Heart left ventricle (tissue), 16 donors: ENCODE results near the gene TMEM259. TPM values are rescaled to one million over a fixed set of nuclear protein-coding genes. Genes with fewer than 3 reads are reported as not detected.

Experiments used
- ATAC-seq, 4 donors: fragments of 200-7000 bp; cut with Tn5 transposase; one replicate each; pipeline ENCODE4 v1.9.1; 2020 to 2022; ENCODE audit warnings: moderate library complexity in 4 of 4, mild to moderate bottlenecking in 3 of 4, moderate number of reproducible peaks in 1 of 4
- DNase-seq, 5 donors: peaks; one replicate each; pipeline ENCODE4 v3.0.0-alpha.2; 2020
- H3K27ac ChIP-seq, 12 donors: fragments of 200-600 bp; sonication (generic) in 4 of 12; one replicate each; pipeline versions ENCODE4 v1.5.0 to v1.8.0; 2016 to 2022; ENCODE audit warnings: mild to moderate bottlenecking in 2 of 12
- H3K27me3 ChIP-seq, 9 donors: fragments of 200-600 bp; sonication (generic) in 2 of 9; one replicate each; pipeline versions ENCODE4 v1.5.1 to v1.8.0; 2016 to 2022; ENCODE audit warnings: mild to moderate bottlenecking in 3 of 9
- H3K36me3 ChIP-seq, 9 donors: fragments of 200-600 bp; sonication (generic) in 2 of 9; one replicate each; pipeline versions ENCODE4 v1.5.0 to v1.8.0; 2018 to 2022; ENCODE audit warnings: mild to moderate bottlenecking in 2 of 9
- H3K4me1 ChIP-seq, 12 donors: fragments of 200-600 bp; sonication (generic) in 4 of 12; one replicate each; pipeline versions ENCODE4 v1.5.0 to v1.8.0; 2016 to 2022; ENCODE audit warnings: mild to moderate bottlenecking in 3 of 12
- H3K4me3 ChIP-seq, 12 donors: fragments of 200-600 bp; sonication (generic) in 4 of 12; one replicate each; pipeline versions ENCODE4 v1.5.0 to v1.8.0; 2017 to 2022; ENCODE audit warnings: mild to moderate bottlenecking in 9 of 12, moderate library complexity in 4 of 12
- H3K9me3 ChIP-seq, 12 donors: fragments of 200-600 bp; sonication (generic) in 4 of 12; one replicate each; pipeline versions ENCODE4 v1.5.0 to v1.8.0; 2016 to 2022; ENCODE audit warnings: mild to moderate bottlenecking in 1 of 12
- CTCF ChIP-seq, 12 donors: fragments of 200-600 bp; sonication (generic) in 4 of 12; IDR thresholded peaks; one replicate each; pipeline versions ENCODE4 v1.5.0 to v1.8.0; 2018 to 2022; ENCODE audit warnings: antibody characterized with exemption in 12 of 12, mild to moderate bottlenecking in 5 of 12
- POLR2A ChIP-seq, 2 donors: fragments of 450-650 bp; IDR thresholded peaks; one replicate each; pipeline ENCODE4 v1.6.1; 2017; ENCODE audit warnings: antibody characterized with exemption in 2 of 2, mild to moderate bottlenecking in 2 of 2, moderate library complexity in 2 of 2
- WGBS, 4 donors: extraction: QIAGEN DNeasy Blood & Tissue Kit in 2 of 4; methylation state at CpG; one replicate each; pipeline versions ENCODE4 v1.1.5 to v1.1.7; 2013 to 2018; 5-methylcytosine and 5-hydroxymethylcytosine counted together
- intact Hi-C, 10 donors: fragments of 100-400 bp; cut with DNase I; formaldehyde crosslinking; loops; one replicate each; pipeline versions ENCODE4 v1.11.1 to v1.14.2; 2022
- polyA plus RNA-seq, 2 donors: library from polyadenylated mRNA; stranded (reverse); fragments of 200-250 nt; gene quantifications; one replicate each; pipeline ENCODE4 v1.2.3, GENCODE V29; 2013
- total RNA-seq, 9 donors: library from RNA; depleted of rRNA in 2 of 9; stranded (reverse); fragments of >200 nt in 2 of 9; fragmentation: NEBNext Ultra II Directional in 3 of 9; extraction: Animal tissue kit (Norgen Biotek cat#: 25700) in 3 of 9; gene quantifications; one replicate each; pipeline versions ENCODE4 v1.1.0 to v1.2.4, GENCODE V29; 2016 to 2023
- donor health status: ischemic (EF 13 %, LVEDD 7.1; RV severe dilation, severe dysfunction).
- donor health status: healthy with polysubstance abuse.
- donor health status: DM: no; HTN: yes; CAD: no.
- donor health status: DM: no; HTN: no; CAD: no.
- donor health status: ischemic (EF 25% LVEDD 6.9; RV normal size, moderate dysfunction).
- donor health status: ischemic (EF 25% LVEDD 5.7; RV mildly dilated, moderate dysfunction).
- donor health status: healthy.
- donor health status: DM: yes; HTN: yes; CAD: no.
- donor health status: ischemic (EF 35%, LVEDD 5.7; RV mildly dilated, moderate dysfunction).
- donor health status: nonischemic (EF 11% LVEDD 7.7; RV severe dilation, severe dysfunction).
- donor health status: DM: yes; HTN: yes; CAD: no.
- donor health status: PGD.
- donor health status: ischemic (EF 29% LVEDD 5.4; RV normal size, mild dysfunction).
- donor health status: nonischemic (EF 23%, LVEDD 6.1; RV moderate dilation, normal function).

TMEM259 gene
- total and polyA plus RNA-seq, 11 donors = 95.1 to 189 (median 113) TPM

GRCh38 chr19:982567-983170 lies 38.3 kb downstream of the TMEM259 start:
- H3K4me1 ChIP-seq = peaks cover 3 to 38% (median 19%) of the 10 kb centered on the region in 12 donors
- intact Hi-C loops = loop anchor here (1.0 to 10.0 kb wide), 13 partner anchors 57 to 215 kb away; partner anchors contain the start of gene CFD (in 2 of the 10)
- H3K9me3 ChIP-seq = no peaks in the 10 kb centered on the region
- 1 to 2% (median 1%) methylated on average over 28 to 46 of the region's 46 CpGs for WGBS, 4 donors
- H3K4me3 ChIP-seq = peak overlapping the region in 10 of 12 donors; percentile 26 to 52 (median 42)
- H3K36me3 ChIP-seq = peaks cover 0 to 19% (median 8%) of the 10 kb centered on the region in 9 donors
- peak overlapping the region in 7 of 12 donors; percentile 17 to 92 (median 36) for H3K27ac ChIP-seq
- ATAC-seq (peak; percentile 45 to 83 (median 79)), DNase-seq (peak; percentile 64 to 89 (median 76))
- TF ChIP-seq CTCF (IDR thresholded peaks at IDR 0.05) (peak; percentile 73 to 98 (median 96)), POLR2A (IDR thresholded peaks at IDR 0.05) (no peak)
- no peaks in the 10 kb centered on the region for H3K27me3 ChIP-seq

GRCh38 chr19:980133-980998 lies 40.6 kb downstream of the TMEM259 start:
- ATAC-seq (no peak), DNase-seq (no peak)
- 32 to 35% (median 33%) methylated on average over 22 to 32 of the region's 32 CpGs for WGBS, 4 donors
- H3K9me3 ChIP-seq = no peaks in the 10 kb centered on the region
- no peak overlapping the region for H3K27ac ChIP-seq
- H3K4me1 ChIP-seq = peaks cover 3 to 36% (median 19%) of the 10 kb centered on the region in 12 donors
- no peak for TF ChIP-seq POLR2A (IDR thresholded peaks at IDR 0.05)
- no peak for TF ChIP-seq CTCF (IDR thresholded peaks at IDR 0.05)
- H3K36me3 ChIP-seq = no peaks in the 10 kb centered on the region
- H3K27me3 ChIP-seq = no peaks in the 10 kb centered on the region
- no peak overlapping the region for H3K4me3 ChIP-seq
- intact Hi-C loops = loop anchor here in 9 of 10 donors (5.0 to 10.0 kb wide), 6 partner anchors 113 to 213 kb away; partner anchors contain the start of gene CFD (in 2 of the 9)

GRCh38 chr19:979318-979741 lies 41.6 kb downstream of the TMEM259 start:
- Histone ChIP-seq H3K4me3 (no peak overlapping the region), H3K27me3 (no peaks in the 10 kb centered on the region), H3K4me1 (peaks cover 3 to 26% (median 13%) of the 10 kb centered on the region in 12 donors), H3K27ac (no peak overlapping the region), H3K36me3 (no peaks in the 10 kb centered on the region), H3K9me3 (no peaks in the 10 kb centered on the region)
- no peak for TF ChIP-seq CTCF (IDR thresholded peaks at IDR 0.05)
- TF ChIP-seq POLR2A (IDR thresholded peaks at IDR 0.05) = no peak
- no peak for ATAC-seq
- intact Hi-C loops = loop anchor here in 1 of 10 donors (5.0 kb wide), 1 partner anchor 42 kb away; no protein-coding TSS in a partner anchor
- WGBS, 4 donors = 65 to 80% (median 74%) methylated on average over 12 to 19 of the region's 19 CpGs
- no peak for DNase-seq

DNA sequence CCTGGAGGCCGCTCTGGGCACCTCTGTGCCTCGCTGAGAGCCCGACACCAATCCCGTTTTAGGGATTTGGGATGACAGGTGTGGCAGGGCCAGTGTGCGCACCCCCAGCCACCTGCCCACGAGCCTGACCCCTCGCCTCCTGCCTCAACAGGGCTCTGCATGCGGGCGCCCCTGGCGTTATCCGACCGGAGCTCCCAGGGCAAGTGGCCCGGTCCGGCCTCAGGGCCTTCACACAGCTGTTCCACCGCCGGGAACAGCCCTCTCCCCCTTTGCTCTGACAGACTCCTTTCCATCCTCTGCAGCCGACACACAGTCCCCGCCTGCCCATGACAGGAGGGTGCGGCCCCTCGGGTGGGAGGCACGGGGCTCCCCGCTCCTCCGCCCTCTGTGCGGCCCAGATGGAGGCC lies 43.9 kb downstream of the TMEM259 start:
- no peak for DNase-seq
- Histone ChIP-seq H3K9me3 (no peaks in the 10 kb centered on the region), H3K27ac (no peak overlapping the region), H3K27me3 (no peaks in the 10 kb centered on the region), H3K4me3 (no peak overlapping the region), H3K36me3 (peaks cover 0 to 4% (median 0%) of the 10 kb centered on the region in 9 donors), H3K4me1 (peaks cover 0 to 8% (median 0%) of the 10 kb centered on the region in 12 donors)
- intact Hi-C loops = loop anchor here in 1 of 10 donors (5.0 kb wide), 1 partner anchor 40 kb away; no protein-coding TSS in a partner anchor
- ATAC-seq = peak in 1 of 4 donors; percentile 6
- WGBS, 4 donors = 81 to 94% (median 85%) methylated on average over 22 to 24 of the region's 24 CpGs
- no peak for TF ChIP-seq POLR2A (IDR thresholded peaks at IDR 0.05)
- no peak for TF ChIP-seq CTCF (IDR thresholded peaks at IDR 0.05)
